Duodenal mucosa (tissue), 2 donors: ENCODE data around the gene SSBP4.

ENCODE experiments used
- H3K27ac ChIP-seq: one replicate; pipeline ENCODE4 v1.7.0; 2013; ENCODE audit warnings: low read depth, low read length
- H3K27me3 ChIP-seq, 2 donors: one replicate each; pipeline ENCODE4 v1.7.0; 2013; ENCODE audit warnings: low read length in 2 of 2, control low read depth in 1 of 2; ENCODE audit not compliant: insufficient read depth in 2 of 2, control insufficient read depth in 1 of 2
- H3K36me3 ChIP-seq, 2 donors: one replicate each; pipeline ENCODE4 v1.7.0; 2013; ENCODE audit warnings: low read length in 2 of 2, control low read depth in 1 of 2; ENCODE audit not compliant: insufficient read depth in 2 of 2, control insufficient read depth in 1 of 2
- H3K4me1 ChIP-seq, 2 donors: one replicate each; pipeline ENCODE4 v1.7.0; 2013; ENCODE audit warnings: low read length in 2 of 2, control low read depth in 1 of 2; ENCODE audit not compliant: insufficient read depth in 2 of 2, control insufficient read depth in 1 of 2
- H3K4me3 ChIP-seq, 2 donors: one replicate each; pipeline ENCODE4 v1.7.0; 2013; ENCODE audit warnings: low read length in 2 of 2, low read depth in 1 of 2
- H3K9ac ChIP-seq, 2 donors: one replicate each; pipeline ENCODE4 v1.7.0; 2013; ENCODE audit warnings: low read length in 2 of 2, low read depth in 1 of 2
- H3K9me3 ChIP-seq, 2 donors: one replicate each; pipeline ENCODE4 v1.7.0; 2013; ENCODE audit warnings: low read length in 2 of 2, control low read depth in 1 of 2; ENCODE audit not compliant: control insufficient read depth in 1 of 2

The SSBP4 gene

DNA sequence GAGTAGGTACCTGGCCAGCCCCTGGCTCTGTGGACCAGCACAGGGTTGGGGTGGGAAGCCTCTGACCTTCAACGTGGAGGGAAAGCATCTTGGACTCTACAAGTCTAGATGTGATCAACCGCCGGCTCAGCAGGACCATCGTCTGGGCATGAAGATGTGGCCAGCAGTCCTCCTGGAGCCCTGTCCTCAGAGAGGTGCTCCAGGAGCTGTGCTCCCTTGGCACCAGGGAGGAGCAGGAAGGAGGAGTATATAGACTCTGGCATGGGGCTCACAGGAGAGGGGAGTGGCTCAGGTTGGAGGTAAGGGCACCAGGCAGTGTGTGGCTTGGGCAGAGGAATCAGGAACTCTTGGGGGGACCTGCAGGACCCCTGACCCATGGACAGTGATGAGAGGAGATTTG, 37.1 kb downstream of the SSBP4 start:
- Histone ChIP-seq H3K27me3 (no peaks in the 10 kb centered on the region), H3K4me1 (peaks cover 12 to 21% of the 10 kb centered on the region in 2 donors), H3K4me3 (no peak overlapping the region), H3K27ac (no peak overlapping the region), H3K9me3 (no peaks in the 10 kb centered on the region), H3K36me3 (peaks cover 21 to 43% of the 10 kb centered on the region in 2 donors), H3K9ac (no peak overlapping the region)

DNA sequence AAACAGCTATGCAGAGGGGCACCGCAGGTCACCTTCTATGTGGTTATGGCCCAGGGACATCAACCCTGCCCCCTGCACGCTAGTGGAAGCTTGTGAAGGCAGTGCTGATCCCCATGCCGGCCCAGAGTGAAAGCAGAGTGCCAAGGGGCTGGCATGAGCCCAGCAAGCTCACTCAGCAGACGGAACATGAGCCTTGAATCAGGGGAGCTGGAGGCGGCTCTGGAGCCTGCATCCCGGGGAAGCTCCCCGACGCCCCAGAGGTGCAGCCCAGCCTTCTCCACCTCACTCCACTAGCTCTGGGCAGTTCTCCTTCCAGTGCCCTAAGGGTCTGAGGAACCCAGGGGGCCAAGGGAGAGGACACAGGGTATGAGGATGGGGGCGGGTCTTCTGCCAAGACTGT, 37.8 kb downstream of the SSBP4 start:
- H3K36me3 ChIP-seq: peaks cover 26 to 48% of the 10 kb centered on the region in 2 donors
- no peaks in the 10 kb centered on the region for H3K27me3 ChIP-seq
- no peak overlapping the region for H3K27ac ChIP-seq
- no peaks in the 10 kb centered on the region for H3K9me3 ChIP-seq
- H3K4me1 ChIP-seq: peaks cover 12 to 19% of the 10 kb centered on the region in 2 donors
- H3K4me3 ChIP-seq: no peak overlapping the region
- H3K9ac ChIP-seq: no peak overlapping the region

DNA sequence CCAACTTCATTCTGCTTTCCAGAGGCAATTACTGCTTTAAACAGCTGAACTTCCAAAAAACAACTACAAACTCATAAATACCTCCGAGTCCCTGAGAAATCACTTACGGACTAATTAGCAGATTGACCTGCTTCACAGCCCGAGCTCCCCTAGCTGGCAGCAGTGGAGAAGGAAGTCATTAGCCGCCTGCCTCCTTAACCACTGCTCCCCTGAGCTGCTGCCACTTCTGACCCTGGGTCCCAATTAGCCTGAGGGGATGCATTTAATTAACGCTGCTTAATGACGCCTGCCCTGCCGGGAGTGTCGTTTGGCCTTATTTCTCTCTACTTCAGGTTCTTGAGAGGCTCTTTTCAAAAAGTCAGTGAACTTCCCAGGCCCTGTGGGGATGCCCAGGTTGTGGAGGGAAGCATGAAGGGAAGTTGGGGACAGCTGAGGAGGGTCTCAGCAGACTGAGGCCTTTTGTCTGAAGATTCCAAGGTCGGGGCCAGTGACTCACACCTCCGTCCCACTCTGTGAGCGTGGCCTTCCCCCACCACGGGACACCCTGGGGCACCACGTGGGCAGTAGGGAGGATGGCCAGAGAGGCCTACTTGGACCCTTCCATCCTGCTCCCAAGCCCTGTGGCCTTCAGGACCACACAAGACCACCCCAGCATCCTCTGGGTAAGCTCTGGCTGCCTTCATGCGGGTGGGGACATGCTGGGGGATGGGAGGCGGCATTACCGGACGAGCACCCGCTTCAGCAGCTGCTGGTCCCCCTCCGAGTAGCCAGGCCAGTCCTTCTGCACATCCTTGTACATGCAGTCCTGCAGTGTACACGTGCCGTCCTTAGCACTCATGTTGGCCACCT, 38.5 kb downstream of the SSBP4 start:
- no peak overlapping the region for H3K27ac ChIP-seq
- H3K9ac ChIP-seq: no peak overlapping the region
- peaks cover 26 to 52% of the 10 kb centered on the region in 2 donors for H3K36me3 ChIP-seq
- H3K27me3 ChIP-seq: no peaks in the 10 kb centered on the region
- H3K4me1 ChIP-seq: peaks cover 12 to 21% of the 10 kb centered on the region in 2 donors
- no peaks in the 10 kb centered on the region for H3K9me3 ChIP-seq
- H3K4me3 ChIP-seq: no peak overlapping the region

DNA sequence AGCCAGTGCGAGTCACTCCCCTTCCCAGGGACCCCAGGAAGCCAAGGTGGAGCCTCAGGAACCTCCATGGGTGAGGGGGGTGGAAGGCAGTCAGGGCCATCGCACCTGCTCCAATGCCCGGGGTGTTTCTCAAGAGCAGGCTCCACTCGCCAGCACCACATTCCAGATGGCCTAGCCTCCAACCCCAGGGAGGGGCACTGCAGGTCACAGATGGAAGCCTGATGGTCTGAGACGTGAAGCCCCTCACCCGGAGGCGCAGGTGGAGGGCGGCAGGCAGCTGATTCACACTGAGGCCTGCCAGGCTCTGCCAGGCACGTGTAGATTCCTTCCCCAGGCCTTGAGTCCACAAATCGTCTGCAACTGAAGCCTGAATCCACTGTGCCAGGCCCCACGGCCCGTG, 41.7 kb downstream of the SSBP4 start:
- Histone ChIP-seq H3K36me3 (peaks cover 31 to 73% of the 10 kb centered on the region in 2 donors), H3K27ac (no peak overlapping the region), H3K9me3 (no peaks in the 10 kb centered on the region), H3K4me1 (peaks cover 25 to 36% of the 10 kb centered on the region in 2 donors), H3K9ac (no peak overlapping the region), H3K4me3 (no peak overlapping the region), H3K27me3 (no peaks in the 10 kb centered on the region)

DNA sequence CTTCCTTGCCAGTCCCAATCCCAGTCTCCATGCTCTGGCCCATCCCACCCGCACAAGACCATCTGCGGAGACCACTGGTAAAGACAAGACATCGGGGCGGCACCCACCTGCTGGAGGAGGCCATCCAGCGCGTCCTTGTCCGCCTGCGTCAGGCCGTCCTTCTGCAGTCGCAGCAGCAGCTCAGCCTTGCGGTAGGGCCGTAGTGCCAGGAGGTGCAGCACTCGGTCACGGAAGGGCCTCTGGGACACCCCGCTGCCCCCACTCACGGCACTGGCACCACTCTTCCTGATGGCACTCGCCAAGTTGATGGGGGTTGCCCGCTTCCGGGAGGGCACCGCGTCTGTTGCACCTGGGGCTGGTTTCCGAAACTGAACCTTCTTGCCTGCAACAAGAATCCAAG, 42.3 kb downstream of the SSBP4 start:
- H3K27me3 ChIP-seq: no peaks in the 10 kb centered on the region
- H3K4me3 ChIP-seq: no peak overlapping the region
- H3K9ac ChIP-seq: peak overlapping the region in 1 of 2 donors; percentile 35
- peaks cover 31 to 68% of the 10 kb centered on the region in 2 donors for H3K36me3 ChIP-seq
- H3K9me3 ChIP-seq: no peaks in the 10 kb centered on the region
- H3K27ac ChIP-seq: no peak overlapping the region
- H3K4me1 ChIP-seq: peaks cover 25 to 36% of the 10 kb centered on the region in 2 donors

DNA sequence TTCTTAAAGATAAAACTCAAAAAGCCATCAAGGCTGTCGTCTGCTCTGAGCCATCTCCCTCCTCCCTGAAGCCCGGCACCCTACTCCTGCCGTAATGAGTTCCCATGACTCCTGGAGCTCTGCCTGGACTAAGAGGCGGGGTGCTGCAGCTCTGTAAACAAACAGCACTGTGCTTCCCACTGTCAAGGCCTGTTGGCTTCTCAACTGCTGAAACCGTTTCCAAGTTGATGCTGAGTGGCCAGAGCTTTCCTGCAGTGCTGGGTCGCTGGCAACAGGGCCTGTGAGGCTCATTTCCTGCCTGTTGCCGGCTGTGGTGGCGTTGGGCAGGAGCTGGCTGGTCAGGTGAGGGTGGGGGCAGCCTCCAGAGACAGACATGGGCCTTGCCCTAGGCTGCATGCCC, 45.4 kb downstream of the SSBP4 start:
- peaks cover 30 to 40% of the 10 kb centered on the region in 2 donors for H3K4me1 ChIP-seq
- H3K9ac ChIP-seq: no peak overlapping the region
- peaks cover 22 to 45% of the 10 kb centered on the region in 2 donors for H3K36me3 ChIP-seq
- H3K9me3 ChIP-seq: no peaks in the 10 kb centered on the region
- peak overlapping the region; percentile 70 for H3K27ac ChIP-seq
- H3K4me3 ChIP-seq: no peak overlapping the region
- no peaks in the 10 kb centered on the region for H3K27me3 ChIP-seq

DNA sequence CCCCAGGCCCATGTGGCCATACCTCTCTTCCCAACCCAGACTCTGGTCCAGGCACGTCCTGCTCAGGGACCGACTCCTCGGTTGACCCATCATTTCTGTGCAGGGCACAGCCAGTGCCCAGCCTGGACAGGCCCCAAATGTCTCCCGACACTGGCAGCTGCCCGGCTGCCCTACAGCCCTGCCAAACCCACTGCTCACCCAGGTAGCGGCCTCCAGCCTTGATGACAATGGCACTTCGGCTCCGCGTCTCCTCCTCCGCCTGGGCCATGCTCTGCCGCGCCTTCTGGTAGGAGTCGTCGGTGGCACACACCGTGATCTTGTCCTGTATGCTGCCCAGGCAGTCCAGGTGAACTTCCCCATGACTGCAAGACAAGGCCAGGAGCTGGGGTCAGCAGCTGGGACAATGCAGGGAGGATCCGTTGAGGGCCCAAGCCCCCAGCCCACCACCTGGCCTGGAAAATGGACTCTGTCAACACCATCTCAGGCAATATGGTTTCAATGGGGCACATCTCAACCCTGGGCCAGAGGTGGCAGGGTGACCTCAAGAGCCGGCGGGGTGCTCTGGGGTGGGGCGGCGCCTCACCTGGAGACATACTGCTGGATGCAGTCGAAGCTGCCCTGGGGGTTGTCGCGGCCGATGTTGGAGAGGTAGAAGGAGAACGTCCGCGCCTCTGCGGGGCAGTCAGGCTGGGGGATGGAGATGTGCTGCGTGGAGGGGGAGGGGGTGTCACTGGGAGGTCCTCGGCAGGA, 46.2 kb downstream of the SSBP4 start:
- Histone ChIP-seq H3K9me3 (no peaks in the 10 kb centered on the region), H3K9ac (no peak overlapping the region), H3K27me3 (no peaks in the 10 kb centered on the region), H3K36me3 (peaks cover 19 to 39% of the 10 kb centered on the region in 2 donors), H3K4me3 (no peak overlapping the region), H3K27ac (peak overlapping the region; percentile 70), H3K4me1 (peaks cover 26 to 40% of the 10 kb centered on the region in 2 donors)

DNA sequence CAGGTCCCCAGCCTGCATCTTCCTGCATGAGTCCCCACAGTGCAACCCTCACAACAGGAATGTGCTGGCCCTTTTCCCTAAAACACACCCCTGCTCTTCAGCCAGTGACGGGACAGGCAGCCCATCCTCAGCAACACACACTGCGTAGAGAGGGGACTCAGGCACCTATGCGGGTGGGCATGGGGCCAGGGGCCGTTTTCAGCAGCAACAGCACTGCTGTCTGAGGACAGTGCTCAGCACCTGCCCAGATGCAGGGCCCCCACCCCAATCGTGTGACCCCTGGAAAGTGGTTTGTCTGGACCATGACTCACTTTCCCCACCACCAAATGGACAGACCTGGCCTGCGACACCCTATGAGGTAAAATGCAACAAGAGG, 46.8 kb downstream of the SSBP4 start:
- Histone ChIP-seq H3K9me3 (no peaks in the 10 kb centered on the region), H3K36me3 (peaks cover 14 to 33% of the 10 kb centered on the region in 2 donors), H3K4me1 (peaks cover 27 to 40% of the 10 kb centered on the region in 2 donors), H3K27ac (no peak overlapping the region), H3K9ac (no peak overlapping the region), H3K4me3 (no peak overlapping the region), H3K27me3 (no peaks in the 10 kb centered on the region)

DNA sequence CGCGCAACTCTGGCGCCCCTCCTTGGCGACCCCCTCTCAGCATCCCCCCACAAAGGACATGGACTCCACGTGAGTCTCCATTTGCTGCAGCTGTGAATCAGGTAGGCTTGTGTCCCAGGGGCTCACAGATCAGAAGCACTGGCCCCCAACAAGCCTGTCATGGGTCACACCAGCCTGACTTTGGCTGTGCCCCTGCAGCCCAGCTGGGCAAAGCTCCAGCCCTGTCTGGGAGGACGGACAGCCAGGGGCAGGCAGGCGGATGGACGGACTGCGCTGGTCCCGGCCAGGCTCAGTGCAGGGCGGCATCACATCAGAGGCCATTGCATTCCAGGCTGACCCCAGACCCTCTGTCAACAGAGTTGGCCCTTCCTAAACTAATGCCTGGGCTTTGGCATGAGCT, 47.2 kb downstream of the SSBP4 start:
- Histone ChIP-seq H3K27me3 (no peaks in the 10 kb centered on the region), H3K9me3 (no peaks in the 10 kb centered on the region), H3K4me3 (no peak overlapping the region), H3K36me3 (peaks cover 10 to 29% of the 10 kb centered on the region in 2 donors), H3K4me1 (peaks cover 27 to 37% of the 10 kb centered on the region in 2 donors), H3K27ac (no peak overlapping the region), H3K9ac (no peak overlapping the region)

DNA sequence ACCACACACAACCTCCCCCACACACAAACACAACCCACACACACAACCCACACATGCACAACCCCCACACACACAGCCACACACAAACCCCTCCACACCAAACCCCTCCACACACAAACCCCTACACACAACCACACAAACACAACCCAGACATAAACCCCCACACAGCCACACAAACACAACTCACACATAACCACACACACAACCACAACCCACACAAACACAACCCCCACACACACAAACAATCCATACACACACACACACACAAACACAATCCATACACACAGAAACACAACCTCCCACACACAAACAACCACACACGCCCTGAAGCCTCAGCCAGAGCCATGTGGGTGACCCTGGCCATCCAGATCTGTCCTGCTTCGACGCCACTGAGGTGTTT, 48.8 kb downstream of the SSBP4 start:
- Histone ChIP-seq H3K9ac (no peak overlapping the region), H3K27me3 (no peaks in the 10 kb centered on the region), H3K36me3 (peaks cover 5 to 23% of the 10 kb centered on the region in 2 donors), H3K9me3 (no peaks in the 10 kb centered on the region), H3K4me3 (no peak overlapping the region), H3K4me1 (peaks cover 27 to 35% of the 10 kb centered on the region in 2 donors), H3K27ac (no peak overlapping the region)
